LNCAP (cell line): ENCODE data around the gene ZNF674.

Experiments used
- CTCF ChIP-seq: fragments of 450-650 bp; IDR thresholded peaks from 2 replicates; pipeline ENCODE4 v1.5.1; 2017; ENCODE audit warnings: mild to moderate bottlenecking

Gene ZNF674

GRCh38 chrX:46561824-46562657 lies 16.8 kb upstream of the ZNF674 start:
- TF ChIP-seq CTCF = no peak

- no peak for TF ChIP-seq CTCF
Measured at GRCh38 chrX:46559062-46559461, 13.8 kb upstream of the ZNF674 start.

- peak; percentile 40; the same call in 1 of the 2 replicates for TF ChIP-seq CTCF
Measured at GRCh38 chrX:46554942-46555341, 9.7 kb upstream of the ZNF674 start.

GRCh38 chrX:46553935-46554334 lies 8.7 kb upstream of the ZNF674 start:
- no peak for TF ChIP-seq CTCF

GRCh38 chrX:46551494-46552128 lies 6.4 kb upstream of the ZNF674 start:
- TF ChIP-seq CTCF = no peak

GRCh38 chrX:46549914-46550313 lies 4.7 kb upstream of the ZNF674 start:
- no peak for TF ChIP-seq CTCF

- no peak for TF ChIP-seq CTCF
Measured at GRCh38 chrX:46547857-46548256, 2.6 kb upstream of the ZNF674 start.
